HFFc6 (cell line): ENCODE measurements around the gene GNA12. TPM values are rescaled to one million over a fixed set of nuclear protein-coding genes. Genes with fewer than 3 reads are reported as not detected.

Experiments
- DNase-seq: peaks from one replicate; pipeline ENCODE4 v3.0.0-alpha.2; 2018
- H3K27ac Mint-ChIP-seq: 2 replicates; pipeline ENCODE4 v1.8.0; 2020; ENCODE audit warnings: mild to moderate bottlenecking, mixed read lengths
- H3K27me3 Mint-ChIP-seq: 2 replicates; pipeline ENCODE4 v1.8.0; 2021; ENCODE audit warnings: mild to moderate bottlenecking, moderate library complexity, mixed read lengths; ENCODE audit not compliant: insufficient read depth
- H3K36me3 Mint-ChIP-seq: 2 replicates; pipeline ENCODE4 v1.8.0; 2021; ENCODE audit warnings: low read depth, mixed read lengths
- H3K4me1 Mint-ChIP-seq: 2 replicates; pipeline ENCODE4 v1.8.0; 2020; ENCODE audit warnings: low read depth, mixed read lengths
- H3K4me3 Mint-ChIP-seq: 2 replicates; pipeline ENCODE4 v1.8.0; 2020; ENCODE audit warnings: mild to moderate bottlenecking, moderate library complexity, mixed read lengths
- H3K9me3 Mint-ChIP-seq: 2 replicates; pipeline ENCODE4 v1.8.0; 2020; ENCODE audit warnings: mild to moderate bottlenecking, mixed read lengths
- CTCF ChIP-seq: fragments of 200-600 bp; sonication (generic); IDR thresholded peaks from 2 replicates; pipeline ENCODE4 v1.5.0; 2021; ENCODE audit warnings: antibody characterized with exemption, mild to moderate bottlenecking
- total RNA-seq, 6 experiments: library from RNA; stranded (reverse); fragmentation: NEBNext Ultra II Directional; extraction: Animal tissue kit (Norgen Biotek cat#: 25700); gene quantifications; 2 replicates in 1 of 6; 3 replicates in 5 of 6; pipeline ENCODE4 v1.2.3, GENCODE V29; 2021

Gene GNA12
- total RNA-seq, 6 experiments from 2014 or later = 52.9 to 61.9 (median 57.6) TPM

GRCh38 chr7:2807845-2808772 is 36.0 kb downstream of the GNA12 start:
- Mint-ChIP-seq H3K4me3 (no peak overlapping the region), H3K27ac (no peak overlapping the region), H3K27me3 (0 out of 2 replicates have a peak, but pooled peaks cover 3% of the 10 kb centered on the region), H3K9me3 (no peaks in the 10 kb centered on the region), H3K36me3 (peaks cover 28% of the 10 kb centered on the region), H3K4me1 (peaks cover 56% of the 10 kb centered on the region)
- DNase-seq = no peak
- no peak for TF ChIP-seq CTCF

GRCh38 chr7:2807460-2807844 is 36.7 kb downstream of the GNA12 start:
- no peaks in the 10 kb centered on the region for H3K9me3 Mint-ChIP-seq
- H3K4me3 Mint-ChIP-seq = no peak overlapping the region
- peaks cover 59% of the 10 kb centered on the region for H3K4me1 Mint-ChIP-seq
- TF ChIP-seq CTCF = no peak
- H3K27ac Mint-ChIP-seq = no peak overlapping the region
- H3K27me3 Mint-ChIP-seq = 0 out of 2 replicates have a peak, but pooled peaks cover 3% of the 10 kb centered on the region
- H3K36me3 Mint-ChIP-seq = peaks cover 34% of the 10 kb centered on the region
- no peak for DNase-seq

- Mint-ChIP-seq H3K9me3 (no peaks in the 10 kb centered on the region), H3K27me3 (0 out of 2 replicates have a peak, but pooled peaks cover under 1% of the 10 kb centered on the region), H3K36me3 (peaks cover 35% of the 10 kb centered on the region), H3K27ac (no peak overlapping the region), H3K4me1 (peaks cover 62% of the 10 kb centered on the region), H3K4me3 (no peak overlapping the region)
- no peak for TF ChIP-seq CTCF
- no peak for DNase-seq
Observed at GRCh38 chr7:2806571-2806970, 37.5 kb downstream of the GNA12 start.

- Mint-ChIP-seq H3K4me1 (peaks cover 61% of the 10 kb centered on the region), H3K27me3 (no peaks in the 10 kb centered on the region), H3K9me3 (no peaks in the 10 kb centered on the region), H3K27ac (no peak overlapping the region), H3K36me3 (peaks cover 35% of the 10 kb centered on the region), H3K4me3 (no peak overlapping the region)
- TF ChIP-seq CTCF = no peak
- no peak for DNase-seq
Observed at GRCh38 chr7:2805213-2805944, 38.7 kb downstream of the GNA12 start.

- no peak for DNase-seq
- H3K9me3 Mint-ChIP-seq = no peaks in the 10 kb centered on the region
- TF ChIP-seq CTCF = peak; percentile 44; the same call in 1 of the 2 replicates
- peaks cover 28% of the 10 kb centered on the region for H3K36me3 Mint-ChIP-seq
- peaks cover 58% of the 10 kb centered on the region for H3K4me1 Mint-ChIP-seq
- H3K4me3 Mint-ChIP-seq = no peak overlapping the region
- H3K27ac Mint-ChIP-seq = no peak overlapping the region; the same call in 1 of the 2 replicates
- H3K27me3 Mint-ChIP-seq = no peaks in the 10 kb centered on the region
Observed at GRCh38 chr7:2804227-2804763, 39.8 kb downstream of the GNA12 start.
